Caco-2 (cell line): ENCODE results near the gene ARPP21. TPM values are rescaled to one million over a fixed set of nuclear protein-coding genes. Genes with fewer than 3 reads are reported as not detected.

ENCODE experiments used
- Bru-seq: library from RNA; stranded (reverse); fragments of 400-500 nt; gene quantifications from one replicate; lab custom pipeline; 2021; lab: Mats Ljungman, UMichigan
- BruChase-seq, 2 experiments: library from RNA; stranded (reverse); fragments of 400-500 nt; gene quantifications; one replicate each; lab custom pipeline; 2021; lab: Mats Ljungman, UMichigan
- BruUV-seq: library from RNA; stranded (reverse); fragments of 400-500 nt; replicated peaks from 2 replicates; lab custom pipeline; 2021; lab: Mats Ljungman, UMichigan
- CTCF ChIA-PET: fragments of 300-600 bp; sonication (Branson Sonifier 250); formaldehyde crosslinking; loops from one replicate; lab custom pipeline; 2022; ENCODE audit warnings: antibody characterized with exemption; lab: Charles Lee
- POLR2A ChIA-PET: fragments of 300-600 bp; sonication (Branson Sonifier 250); formaldehyde crosslinking; loops from one replicate; lab custom pipeline; 2022; ENCODE audit warnings: antibody characterized with exemption; lab: Charles Lee
- DNase-seq, 2 experiments: peaks; one replicate each; pipeline versions ENCODE4 v3.0.0 to v3.0.0-alpha.2; 2020 to 2022
- H3K27me3 ChIP-seq: replicated peaks from 2 replicates; pipeline ENCODE4 v1.6.0; 2011; ENCODE audit warnings: low read length; ENCODE audit not compliant: control insufficient read depth, insufficient read depth
- H3K36me3 ChIP-seq: 2 replicates; pipeline ENCODE4 v1.5.1; 2011; ENCODE audit warnings: low read length; ENCODE audit not compliant: control insufficient read depth, insufficient read depth
- H3K4me1 ChIP-seq: fragments of 250-450 bp; sonication (Bioruptor Pico); 2 replicates; pipeline ENCODE4 v1.5.1; 2020; ENCODE audit warnings: mild to moderate bottlenecking
- H3K4me3 ChIP-seq: 2 replicates; pipeline ENCODE4 v1.5.1; 2011; ENCODE audit warnings: low read depth, mild to moderate bottlenecking, control low read depth, low read length
- H3K9me3 ChIP-seq: fragments of 250-450 bp; sonication (Bioruptor Pico); 2 replicates; pipeline ENCODE4 v1.5.1; 2020; ENCODE audit warnings: mild to moderate bottlenecking, moderate library complexity
- H3K27ac Mint-ChIP-seq: one replicate; pipeline ENCODE4 v1.8.0; 2022; ENCODE audit warnings: mixed read lengths; ENCODE audit not compliant: unreplicated experiment
- H3K27me3 Mint-ChIP-seq: one replicate; pipeline ENCODE4 v1.8.0; 2022; ENCODE audit warnings: mixed read lengths; ENCODE audit not compliant: insufficient read depth, unreplicated experiment
- H3K36me3 Mint-ChIP-seq: one replicate; pipeline ENCODE4 v1.8.0; 2022; ENCODE audit warnings: mild to moderate bottlenecking, mixed read lengths; ENCODE audit not compliant: insufficient read depth, unreplicated experiment
- H3K4me1 Mint-ChIP-seq: one replicate; pipeline ENCODE4 v1.8.0; 2022; ENCODE audit warnings: low read depth, mixed read lengths; ENCODE audit not compliant: unreplicated experiment
- H3K4me3 Mint-ChIP-seq: one replicate; pipeline ENCODE4 v1.8.0; 2022; ENCODE audit warnings: mild to moderate bottlenecking, moderate library complexity, mixed read lengths; ENCODE audit not compliant: unreplicated experiment
- H3K9me3 Mint-ChIP-seq: one replicate; pipeline ENCODE4 v1.8.0; 2022; ENCODE audit warnings: mixed read lengths; ENCODE audit not compliant: unreplicated experiment
- CTCF ChIP-seq, 2 experiments: fragments of 200-600 bp in 1 of 2; IDR thresholded peaks; 1 replicate in 1 of 2; 2 replicates in 1 of 2; pipeline versions ENCODE4 v1.5.1 to v1.8.0; 2011 to 2022; ENCODE audit warnings: antibody characterized with exemption in 1 of 2, control low read depth in 1 of 2, inconsistent platforms in 1 of 2, low read depth in 1 of 2, low read length in 1 of 2, mild to moderate bottlenecking in 1 of 2, moderate library complexity in 1 of 2; ENCODE audit not compliant: insufficient read depth in 1 of 2, severe bottlenecking in 1 of 2, unreplicated experiment in 1 of 2
- intact Hi-C: fragments of 100-400 bp; cut with micrococcal nuclease; formaldehyde crosslinking; loops from one replicate; pipeline ENCODE4 v1.10.0; 2022; ENCODE audit not compliant: unreplicated experiment
- long read RNA-seq: library from polyadenylated mRNA; stranded (forward); transcript quantifications from one replicate; pipeline ENCODE4 v2.0.0, GENCODE V29; 2022
- total RNA-seq: library from RNA; stranded (reverse); gene quantifications from 2 replicates; pipeline ENCODE4 v1.2.3, GENCODE V29; 2022

ARPP21 gene
- total RNA-seq, result not detected in 2 replicates
- Bru-seq, nascent RNA, result percentile 1 among the genes with signal in this experiment
- not detected for BruChase-seq, experiment 1, labeled RNA remaining after a 2-hour chase
- BruChase-seq, experiment 2, labeled RNA remaining after a 6-hour chase, result percentile 0 among the genes with signal in this experiment
- long read RNA-seq, result 0 reads

- no peak for DNase-seq
- Mint-ChIP-seq H3K9me3 (no peaks in the 10 kb centered on the region), H3K36me3 (no peaks in the 10 kb centered on the region), H3K27ac (no peak within 1 kb of the TSS), H3K4me3 (no peak within 1 kb of the TSS), H3K27me3 (peaks cover 4% of the 10 kb centered on the region), H3K4me1 (no peaks in the 10 kb centered on the region)
- no peaks in the 10 kb centered on the region for H3K9me3 ChIP-seq
- CTCF ChIA-PET, result no interaction called here
- no peak for TF ChIP-seq CTCF (IDR thresholded peaks at IDR 0.05; ENCODE audit: insufficient read depth in 1 of 2, low read depth in 1 of 2, low read length in 1 of 2, severe bottlenecking in 1 of 2, unreplicated experiment in 1 of 2)
- H3K36me3 ChIP-seq, result no peaks in the 10 kb centered on the region
- H3K27me3 ChIP-seq, result no peaks in the 10 kb centered on the region
- no peak within 1 kb of the TSS for H3K4me3 ChIP-seq
- H3K4me1 ChIP-seq, result no peaks in the 10 kb centered on the region
- no TSS peak for BruUV-seq
- POLR2A ChIA-PET, result no interaction called here
- intact Hi-C loops, result no loop called here
These were observed at the start of gene ARPP21 for GRCh38 chr3:35639254-35640186. Gene ARPP21, plus strand, starts transcription at chr3:35639525. Its CDS starts 42,227 bp downstream, at chr3:35681752.

- no peak for DNase-seq
- Histone ChIP-seq H3K27me3 (no peaks in the 10 kb centered on the region; the same call in 1 of the 2 replicates), H3K4me3 (no peak overlapping the region), H3K4me1 (no peaks in the 10 kb centered on the region), H3K36me3 (no peaks in the 10 kb centered on the region), H3K9me3 (no peaks in the 10 kb centered on the region)
- intact Hi-C loops, result no loop called here
- H3K4me1 Mint-ChIP-seq, result no peaks in the 10 kb centered on the region
- TF ChIP-seq CTCF (IDR thresholded peaks at IDR 0.05; ENCODE audit: insufficient read depth in 1 of 2, low read depth in 1 of 2, low read length in 1 of 2, severe bottlenecking in 1 of 2, unreplicated experiment in 1 of 2), result no peak
- ChIA-PET CTCF (no interaction called here), POLR2A (no interaction called here)
- H3K27ac Mint-ChIP-seq, result no peak overlapping the region
- H3K9me3 Mint-ChIP-seq, result no peaks in the 10 kb centered on the region
- no peaks in the 10 kb centered on the region for H3K36me3 Mint-ChIP-seq
- no TSS peak for BruUV-seq
- peaks cover 3% of the 10 kb centered on the region for H3K27me3 Mint-ChIP-seq
- no peak overlapping the region for H3K4me3 Mint-ChIP-seq
These were observed 46.6 kb upstream of the ARPP21 start for GRCh38 chr3:35592589-35593295.

GRCh38 chr3:35594739-35595138 is 44.6 kb upstream of the ARPP21 start:
- Mint-ChIP-seq H3K9me3 (no peaks in the 10 kb centered on the region), H3K36me3 (no peaks in the 10 kb centered on the region), H3K27me3 (peaks cover 3% of the 10 kb centered on the region), H3K4me3 (no peak overlapping the region), H3K4me1 (no peaks in the 10 kb centered on the region), H3K27ac (no peak overlapping the region)
- Histone ChIP-seq H3K27me3 (no peaks in the 10 kb centered on the region; the same call in 1 of the 2 replicates), H3K36me3 (no peaks in the 10 kb centered on the region), H3K4me1 (no peaks in the 10 kb centered on the region), H3K4me3 (no peak overlapping the region), H3K9me3 (no peaks in the 10 kb centered on the region)
- BruUV-seq, result no TSS peak
- no peak for DNase-seq
- POLR2A ChIA-PET, result no interaction called here
- intact Hi-C loops, result no loop called here
- TF ChIP-seq CTCF (IDR thresholded peaks at IDR 0.05; ENCODE audit: insufficient read depth in 1 of 2, low read depth in 1 of 2, low read length in 1 of 2, severe bottlenecking in 1 of 2, unreplicated experiment in 1 of 2), result no peak
- CTCF ChIA-PET, result no interaction called here
